GM03348 (cell line): ENCODE results near the gene C11orf42.

ENCODE experiments used
- DNase-seq: peaks from one replicate; pipeline ENCODE4 v3.0.0; 2012; ENCODE audit warnings: low spot score

Gene C11orf42

DNA sequence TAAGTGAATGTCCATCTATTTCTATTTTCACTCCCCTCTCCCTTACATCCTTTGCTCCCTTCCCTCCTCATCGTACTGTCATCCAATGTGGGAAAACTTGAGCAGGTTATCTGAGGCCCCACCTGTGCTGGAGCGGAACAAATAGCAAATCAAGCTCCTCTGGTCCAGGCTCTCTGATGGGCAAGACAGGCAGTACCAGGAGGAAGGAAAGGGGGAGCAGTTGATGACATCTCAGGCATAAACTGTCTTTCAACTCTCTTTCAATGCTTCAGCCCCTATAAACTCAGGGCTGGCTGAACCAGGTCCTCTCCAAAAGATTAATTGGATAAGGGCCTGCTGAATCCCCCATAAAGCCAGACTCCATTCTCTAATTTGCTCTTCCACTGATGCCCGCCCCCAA is 52.8 kb downstream of the C11orf42 start:
- DNase-seq: no peak

DNA sequence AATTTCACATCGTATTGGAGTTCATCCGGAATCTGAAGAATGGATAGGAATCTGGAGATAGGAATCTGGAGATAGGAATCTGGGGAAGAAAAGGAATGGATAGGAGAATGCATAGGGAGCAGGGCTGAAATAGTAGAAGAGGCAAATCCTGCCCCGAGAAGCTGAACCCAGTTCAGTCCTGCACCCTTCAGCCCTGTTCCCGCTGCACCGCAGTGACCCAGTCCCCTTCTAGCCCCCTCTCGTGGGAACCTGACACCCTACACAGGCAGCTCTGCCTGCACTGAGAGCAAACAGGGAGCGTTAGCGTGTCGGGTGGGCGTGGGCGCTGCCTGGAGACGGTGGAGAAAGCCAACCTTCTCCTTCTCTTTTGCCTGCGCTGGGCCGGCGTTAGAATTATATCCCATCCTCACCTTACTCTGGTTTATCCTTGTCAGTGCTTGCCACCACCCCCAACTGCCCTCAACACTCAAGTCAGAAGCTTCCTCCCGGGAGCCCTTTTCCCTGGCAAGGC is 53.3 kb downstream of the C11orf42 start:
- DNase-seq: no peak

DNA sequence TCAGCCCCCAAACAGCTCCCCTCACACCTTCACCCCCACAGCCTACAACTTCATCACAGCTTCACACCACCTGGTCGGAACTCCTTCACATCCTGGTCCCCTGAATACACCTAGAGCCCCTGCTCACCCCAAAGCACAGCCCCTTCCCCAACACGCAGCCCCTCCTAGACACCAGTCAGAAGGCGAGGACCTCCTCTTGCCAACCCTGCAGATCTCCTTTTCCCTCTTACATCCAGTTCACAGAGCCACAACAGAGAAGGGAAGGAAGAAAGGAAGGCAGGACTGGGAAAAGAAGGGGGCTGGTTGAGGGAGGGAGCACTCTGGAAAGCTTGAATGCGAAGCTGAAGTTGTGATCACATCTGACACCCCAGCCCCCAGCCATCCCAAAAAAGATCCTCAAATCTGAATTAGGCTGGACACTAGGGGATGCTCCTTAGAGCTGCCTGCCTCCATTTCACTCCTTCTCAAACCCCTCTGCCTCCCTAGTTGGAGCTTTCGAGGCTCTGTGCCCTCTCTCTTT is 54.9 kb downstream of the C11orf42 start:
- no peak for DNase-seq
